HEK293T (cell line): ENCODE data around the gene STAB2.

Experiments
- CTCF ChIA-PET: fragments of 350-600 bp; formaldehyde crosslinking; extraction: SDS; loops from one replicate; lab custom pipeline; 2021; ENCODE audit warnings: antibody characterized with exemption, inconsistent platforms; lab: Yijun Ruan, JAX
- POLR2A ChIA-PET: fragments of 350-600 bp; formaldehyde crosslinking; extraction: SDS; loops from one replicate; lab custom pipeline; 2020; ENCODE audit warnings: antibody characterized with exemption, inconsistent platforms; lab: Yijun Ruan, JAX
- DNase-seq: peaks from one replicate; pipeline ENCODE4 v3.0.0; 2012; ENCODE audit warnings: mixed read lengths; ENCODE audit errors: extremely low spot score
- ARNT ChIP-seq: fragments of 450-650 bp; IDR thresholded peaks from 2 replicates; pipeline ENCODE4 v1.6.1; 2017; ENCODE audit warnings: mild to moderate bottlenecking
- BHLHE40 ChIP-seq: fragments of 450-650 bp; IDR thresholded peaks from 2 replicates; pipeline ENCODE4 v1.6.1; 2016; ENCODE audit warnings: mild to moderate bottlenecking, moderate library complexity, borderline replicate concordance
- CTBP1 ChIP-seq: fragments of 450-650 bp; IDR thresholded peaks from 2 replicates; pipeline ENCODE4 v1.6.1; 2016; ENCODE audit warnings: borderline replicate concordance
- ELF4 ChIP-seq: fragments of 450-650 bp; IDR thresholded peaks from 2 replicates; pipeline ENCODE4 v1.6.1; 2017; ENCODE audit warnings: antibody characterized with exemption
- FOXA1 ChIP-seq: fragments of 450-650 bp; IDR thresholded peaks from 2 replicates; pipeline ENCODE4 v1.6.1; 2016; ENCODE audit warnings: mild to moderate bottlenecking
- FOXK2 ChIP-seq: fragments of 450-650 bp; IDR thresholded peaks from 2 replicates; pipeline ENCODE4 v1.6.1; 2016; ENCODE audit warnings: mild to moderate bottlenecking
- FOXM1 ChIP-seq: fragments of 450-650 bp; IDR thresholded peaks from 2 replicates; pipeline ENCODE4 v1.6.1; 2017; ENCODE audit warnings: mild to moderate bottlenecking, borderline replicate concordance
- HDGF ChIP-seq: fragments of 450-650 bp; IDR thresholded peaks from 2 replicates; pipeline ENCODE4 v1.6.1; 2017; ENCODE audit warnings: antibody characterized with exemption, borderline replicate concordance
- L3MBTL2 ChIP-seq: fragments of 450-650 bp; conservative IDR thresholded peaks from 2 replicates; pipeline ENCODE4 v1.6.1; 2016; ENCODE audit warnings: mild to moderate bottlenecking
- LEF1 ChIP-seq: fragments of 450-650 bp; IDR thresholded peaks from 2 replicates; pipeline ENCODE4 v1.6.1; 2017; ENCODE audit warnings: mild to moderate bottlenecking, borderline replicate concordance
- NFRKB ChIP-seq: fragments of 450-650 bp; IDR thresholded peaks from 2 replicates; pipeline ENCODE4 v1.6.1; 2016; ENCODE audit warnings: mild to moderate bottlenecking, moderate library complexity
- SP1 ChIP-seq: fragments of 450-650 bp; IDR thresholded peaks from 2 replicates; pipeline ENCODE4 v1.6.1; 2017
- SUZ12 ChIP-seq: fragments of 450-650 bp; IDR thresholded peaks from 2 replicates; pipeline ENCODE4 v1.6.1; 2016; ENCODE audit warnings: mild to moderate bottlenecking
- TARDBP ChIP-seq: fragments of 450-650 bp; IDR thresholded peaks from 2 replicates; pipeline ENCODE4 v1.6.1; 2016
- ZNF384 ChIP-seq: fragments of 450-650 bp; IDR thresholded peaks from 2 replicates; pipeline ENCODE4 v1.6.1; 2016
- TF ChIP-seq, protein P1 (sequence below): fragments of 450-650 bp; IDR thresholded peaks from 2 replicates; pipeline ENCODE4 v1.6.1; 2016

STAB2 gene

GRCh38 chr12:103799857-103800771 is 213.0 kb downstream of the STAB2 start:
- no peak for DNase-seq
- ChIA-PET POLR2A (no interaction called here), CTCF (no interaction called here)
- TF ChIP-seq FOXM1 (no peak), L3MBTL2 (no peak), FOXA1 (no peak), BHLHE40 (no peak), LEF1 (no peak), TARDBP (no peak), ZNF384 (no peak), NFRKB (no peak), SUZ12 (no peak), SP1 (no peak), CTBP1 (no peak), ELF4 (no peak), ARNT (no peak), HDGF (no peak), FOXK2 (no peak)
- TF ChIP-seq, protein P1, sequence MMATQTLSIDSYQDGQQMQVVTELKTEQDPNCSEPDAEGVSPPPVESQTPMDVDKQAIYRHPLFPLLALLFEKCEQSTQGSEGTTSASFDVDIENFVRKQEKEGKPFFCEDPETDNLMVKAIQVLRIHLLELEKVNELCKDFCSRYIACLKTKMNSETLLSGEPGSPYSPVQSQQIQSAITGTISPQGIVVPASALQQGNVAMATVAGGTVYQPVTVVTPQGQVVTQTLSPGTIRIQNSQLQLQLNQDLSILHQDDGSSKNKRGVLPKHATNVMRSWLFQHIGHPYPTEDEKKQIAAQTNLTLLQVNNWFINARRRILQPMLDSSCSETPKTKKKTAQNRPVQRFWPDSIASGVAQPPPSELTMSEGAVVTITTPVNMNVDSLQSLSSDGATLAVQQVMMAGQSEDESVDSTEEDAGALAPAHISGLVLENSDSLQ: no peak

DNA sequence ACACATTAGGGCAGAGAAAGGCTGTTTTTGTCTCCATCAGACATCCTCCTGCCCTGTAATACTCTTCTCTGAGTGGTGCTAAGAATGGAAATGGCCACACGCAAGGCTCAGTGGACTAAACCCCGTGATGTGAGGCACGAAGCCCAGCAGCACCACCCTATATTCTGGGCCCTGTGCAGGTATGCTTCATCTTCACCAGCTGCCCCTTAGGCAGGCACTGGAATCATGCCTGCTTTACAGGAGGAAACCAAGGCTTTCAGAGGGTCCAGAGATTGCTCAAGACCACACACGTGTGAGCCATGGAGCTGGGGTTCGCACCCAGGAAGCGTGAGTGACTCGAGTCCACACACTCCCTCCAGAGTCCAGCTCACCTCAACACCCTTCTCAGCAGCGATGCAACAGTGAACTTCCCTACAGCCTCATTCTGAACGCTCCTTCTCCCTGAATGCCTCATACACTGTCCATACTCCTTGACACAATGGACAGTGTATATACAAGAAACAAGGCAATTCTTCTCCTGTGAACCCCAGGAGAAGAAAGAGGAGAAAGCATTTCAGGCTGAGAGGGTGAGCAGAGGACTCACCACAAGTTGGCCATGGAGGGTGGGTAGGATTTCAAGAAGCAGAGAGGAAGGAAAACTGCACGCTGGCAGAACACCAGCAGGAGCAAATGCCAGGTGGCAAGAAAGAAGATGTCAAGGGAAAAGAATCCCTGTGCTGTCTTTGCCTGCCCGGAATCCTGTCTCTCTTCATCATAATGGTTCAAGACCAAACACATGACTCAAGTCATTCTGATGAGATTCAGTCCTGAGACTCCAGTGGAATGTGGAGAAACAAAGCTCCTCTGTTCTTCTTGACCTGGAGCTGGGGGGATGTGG is 214.9 kb downstream of the STAB2 start:
- CTCF ChIA-PET: no interaction called here
- TF ChIP-seq FOXK2 (no peak), ZNF384 (no peak), LEF1 (no peak), CTBP1 (no peak), ARNT (no peak), ELF4 (no peak), TARDBP (no peak), FOXM1 (no peak), SUZ12 (no peak), FOXA1 (no peak), HDGF (no peak), L3MBTL2 (no peak), BHLHE40 (no peak), SP1 (no peak), NFRKB (no peak)
- TF ChIP-seq, protein P1: no peak
- POLR2A ChIA-PET: no interaction called here
- no peak for DNase-seq

DNA sequence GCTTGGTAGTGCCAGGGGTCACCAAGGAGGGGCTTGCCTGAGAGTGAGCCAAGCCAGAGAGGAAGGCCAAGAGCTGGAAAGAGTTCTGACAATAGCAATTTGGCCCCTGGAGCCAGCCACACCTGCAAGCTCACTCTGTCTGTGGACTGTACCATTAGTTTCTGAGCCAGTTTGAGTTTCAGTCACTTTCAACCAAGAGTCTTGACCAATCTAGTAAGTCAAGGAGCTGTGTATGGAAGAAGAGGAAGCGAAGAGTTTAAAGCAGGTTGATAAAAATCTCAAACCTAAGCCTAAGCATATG is 215.5 kb downstream of the STAB2 start:
- DNase-seq: no peak
- TF ChIP-seq BHLHE40 (no peak), FOXA1 (no peak), FOXK2 (no peak), TARDBP (no peak), HDGF (no peak), SUZ12 (no peak), SP1 (no peak), FOXM1 (no peak), LEF1 (no peak), NFRKB (no peak), ZNF384 (no peak), CTBP1 (no peak), L3MBTL2 (no peak), ARNT (no peak), ELF4 (no peak)
- TF ChIP-seq, protein P1: no peak
- POLR2A ChIA-PET: no interaction called here
- CTCF ChIA-PET: no interaction called here

- POLR2A ChIA-PET: interaction anchor here (0.6 kb wide), 1 partner anchor 86 kb away, joined by 3 read pairs; no protein-coding TSS in a partner anchor
- CTCF ChIA-PET: no interaction called here
- no peak for DNase-seq
- TF ChIP-seq ELF4 (no peak), HDGF (no peak), CTBP1 (no peak), ARNT (no peak), TARDBP (no peak), LEF1 (no peak), FOXK2 (no peak), ZNF384 (no peak)
These were observed 216.8 kb downstream of the STAB2 start for GRCh38 chr12:103803847-103804246.

DNA sequence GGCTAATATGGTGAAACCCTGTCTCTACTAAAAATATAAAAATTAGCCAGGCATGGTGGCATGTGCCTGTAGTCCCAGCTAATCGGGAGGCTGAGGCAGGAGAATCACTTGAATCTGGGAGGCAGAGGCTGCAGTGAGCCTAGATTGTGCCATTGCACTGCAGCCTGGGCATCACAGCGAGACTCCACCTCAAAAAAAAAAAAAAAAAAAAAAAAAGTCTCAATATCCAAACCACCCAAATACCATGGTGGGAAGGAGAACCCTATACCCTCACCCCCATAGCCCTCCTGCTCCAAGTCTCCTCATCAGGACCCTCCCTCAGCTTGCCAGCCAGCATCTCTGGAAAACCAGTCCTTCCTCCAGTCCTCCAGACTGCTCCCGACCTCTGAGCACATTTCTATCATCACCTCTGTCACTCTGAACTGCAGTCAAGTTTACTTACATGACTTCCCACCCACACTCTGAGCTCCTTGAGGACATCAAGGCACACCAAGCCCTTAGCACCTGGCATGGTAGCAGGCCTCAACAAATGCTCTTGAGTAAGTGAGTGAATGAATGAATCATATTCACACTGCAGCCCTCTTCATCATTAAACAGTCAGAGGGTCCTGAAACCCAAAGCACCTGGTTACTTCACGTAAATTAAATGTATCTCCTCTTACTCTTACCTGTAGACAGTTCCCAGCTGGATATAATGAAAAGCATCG is 218.7 kb downstream of the STAB2 start:
- DNase-seq: no peak
- TF ChIP-seq BHLHE40: no peak
- no peak for TF ChIP-seq FOXM1
- no peak for TF ChIP-seq ARNT
- TF ChIP-seq CTBP1: no peak
- no peak for TF ChIP-seq LEF1
- no peak for TF ChIP-seq TARDBP
- TF ChIP-seq NFRKB: no peak
- no peak for TF ChIP-seq L3MBTL2
- no peak for TF ChIP-seq SUZ12
- no peak for TF ChIP-seq HDGF
- TF ChIP-seq, protein P1: no peak
- no peak for TF ChIP-seq ELF4
- TF ChIP-seq FOXK2: no peak
- no peak for TF ChIP-seq FOXA1
- no peak for TF ChIP-seq SP1
- TF ChIP-seq ZNF384: no peak
- ChIA-PET CTCF (no interaction called here), POLR2A (no interaction called here)
